ENCODE measurements around the gene BCAR3. TPM values are rescaled to one million over a fixed set of nuclear protein-coding genes. Genes with fewer than 3 reads are reported as not detected.

BCAR3 gene
- total and polyA plus RNA-seq, 2 of the 4 experiments (the other 2 are of a cell fraction), result 41.4 to 46.4 TPM

DNA sequence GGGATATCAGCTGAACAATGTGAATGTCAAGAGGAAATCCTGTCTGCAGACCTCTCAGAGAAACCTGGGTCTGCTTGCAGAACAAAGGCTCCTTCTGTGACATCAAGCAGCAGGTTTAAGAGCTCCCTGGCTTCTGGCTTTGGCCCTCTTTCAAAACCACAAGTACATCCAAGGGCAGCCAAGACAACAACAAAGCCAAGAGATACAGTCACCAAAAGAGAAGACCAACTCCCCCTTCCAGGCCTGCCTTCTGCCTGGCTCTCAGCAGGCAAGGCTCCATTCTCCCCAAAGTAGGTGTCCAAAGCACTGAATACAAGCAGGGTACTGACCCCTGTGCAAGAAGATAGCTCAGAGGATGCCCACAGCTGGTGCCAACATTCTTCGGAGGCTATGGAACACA, 11.5 kb downstream of the BCAR3 start:
- H2AK5ac ChIP-seq (ENCODE audit: low read depth, low read length), result no peak overlapping the region
- H2BK5ac ChIP-seq (ENCODE audit: low read depth, low read length, poor library complexity, severe bottlenecking), result peak overlapping the region; percentile 17
- no peak overlapping the region for H2AFZ ChIP-seq (replicated peaks; ENCODE audit: low read length, poor library complexity)
- no peak overlapping the region for H3K18ac ChIP-seq (ENCODE audit: low read depth, low read length)
- no peak overlapping the region for H4K91ac ChIP-seq (ENCODE audit: insufficient read depth, low read depth, low read length)
- CTCF ChIA-PET, result interaction anchor here (0.7 to 2.3 kb wide), 4 partner anchors 9 to 147 kb away, joined by 3 to 6 read pairs (median 3); no protein-coding TSS in a partner anchor
- peaks cover 85% of the 10 kb centered on the region for H4K20me1 ChIP-seq (ENCODE audit: insufficient read depth, low read length)
- peaks cover 28 to 87% of the 10 kb centered on the region in 2 experiments for H3K79me1 ChIP-seq (ENCODE audit: low read depth in 1 of 2, low read length in 2 of 2)
- no peak overlapping the region for H4K8ac ChIP-seq (ENCODE audit: low read depth in 2 of 2, low read length in 2 of 2)
- H2AK9ac ChIP-seq (replicated peaks; ENCODE audit: low read depth, low read length, poor library complexity), result no peak overlapping the region
- H4K5ac ChIP-seq (ENCODE audit: low read depth, low read length), result no peak overlapping the region
- no peaks in the 10 kb centered on the region for H3K9me3 ChIP-seq (ENCODE audit: control insufficient read depth, insufficient read depth, low read length)
- peak overlapping the region; percentile 44; the same call in 1 of the 2 replicates for H3K23ac ChIP-seq (ENCODE audit: low read depth, low read length)
- no peak overlapping the region for H3K27ac ChIP-seq (ENCODE audit: insufficient read depth, low read length)
- no peak overlapping the region for H3K4me3 ChIP-seq (ENCODE audit: insufficient read depth, low read depth, low read length)
- no peak overlapping the region for H3K56ac ChIP-seq (ENCODE audit: extremely low read depth, insufficient read depth, low read length)
- POLR2A ChIA-PET (ENCODE audit: unreplicated experiment), result no interaction called here
- H3K36me3 ChIP-seq (ENCODE audit: control insufficient read depth, insufficient read depth, low read length), result peaks cover 33% of the 10 kb centered on the region
- no peaks in the 10 kb centered on the region for H3K27me3 ChIP-seq (ENCODE audit: control insufficient read depth, insufficient read depth, low read length)
- no peak overlapping the region for H2BK20ac ChIP-seq (ENCODE audit: low read depth, low read length)
- H3K4me2 ChIP-seq (ENCODE audit: low read depth, low read length), result 0 out of 2 replicates have a peak overlapping the region, but pooled peaks have one; percentile 14
- no TSS peak for BruUV-seq (replicated peaks)
- H3K4ac ChIP-seq (ENCODE audit: low read depth, low read length), result no peak overlapping the region
- ATAC-seq (ENCODE audit: low read depth), result peak; percentile 56
- intact Hi-C loops (cut with micrococcal nuclease) (no loop called here), in situ Hi-C loops (cut with MboI; ENCODE audit: low sequenced_read_pairs) (loop anchor here (5.0 kb wide), 1 partner anchor 33 kb away; no protein-coding TSS in a partner anchor), dilution Hi-C loops (cut with HindIII; ENCODE audit: low sequenced_read_pairs, unreplicated experiment) (no loop called here)
- H2BK15ac ChIP-seq (ENCODE audit: low read depth, low read length), result 0 out of 3 replicates have a peak overlapping the region, but pooled peaks have one; percentile 3
- H3K14ac ChIP-seq (replicated peaks; ENCODE audit: low read depth, low read length), result no peak overlapping the region
- H2BK120ac ChIP-seq (ENCODE audit: low read depth, low read length), result no peak overlapping the region
- H3K9ac ChIP-seq (ENCODE audit: low read depth, low read length), result no peak overlapping the region; the same call in 1 of the 2 replicates
- TF ChIP-seq, protein P1, sequence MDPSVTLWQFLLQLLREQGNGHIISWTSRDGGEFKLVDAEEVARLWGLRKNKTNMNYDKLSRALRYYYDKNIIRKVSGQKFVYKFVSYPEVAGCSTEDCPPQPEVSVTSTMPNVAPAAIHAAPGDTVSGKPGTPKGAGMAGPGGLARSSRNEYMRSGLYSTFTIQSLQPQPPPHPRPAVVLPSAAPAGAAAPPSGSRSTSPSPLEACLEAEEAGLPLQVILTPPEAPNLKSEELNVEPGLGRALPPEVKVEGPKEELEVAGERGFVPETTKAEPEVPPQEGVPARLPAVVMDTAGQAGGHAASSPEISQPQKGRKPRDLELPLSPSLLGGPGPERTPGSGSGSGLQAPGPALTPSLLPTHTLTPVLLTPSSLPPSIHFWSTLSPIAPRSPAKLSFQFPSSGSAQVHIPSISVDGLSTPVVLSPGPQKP (IDR thresholded peaks at IDR 0.05; ENCODE audit: borderline replicate concordance, low read depth, low read length), result no peak
- no peak for TF ChIP-seq RFX5 (IDR thresholded peaks at IDR 0.05; ENCODE audit: low read depth, low read length)
- TF ChIP-seq BHLHE40 (IDR thresholded peaks at IDR 0.05; ENCODE audit: low read depth, low read length), result no peak
- TF ChIP-seq RCOR1 (IDR thresholded peaks at IDR 0.05; ENCODE audit: insufficient replicate concordance, low read length), result no peak
- TF ChIP-seq CEBPB (IDR thresholded peaks at IDR 0.05; ENCODE audit: low read depth, low read length), result no peak
- TF ChIP-seq, protein P2, sequence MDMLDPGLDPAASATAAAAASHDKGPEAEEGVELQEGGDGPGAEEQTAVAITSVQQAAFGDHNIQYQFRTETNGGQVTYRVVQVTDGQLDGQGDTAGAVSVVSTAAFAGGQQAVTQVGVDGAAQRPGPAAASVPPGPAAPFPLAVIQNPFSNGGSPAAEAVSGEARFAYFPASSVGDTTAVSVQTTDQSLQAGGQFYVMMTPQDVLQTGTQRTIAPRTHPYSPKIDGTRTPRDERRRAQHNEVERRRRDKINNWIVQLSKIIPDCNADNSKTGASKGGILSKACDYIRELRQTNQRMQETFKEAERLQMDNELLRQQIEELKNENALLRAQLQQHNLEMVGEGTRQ (IDR thresholded peaks at IDR 0.05; ENCODE audit: low read depth, low read length), result no peak
- TF ChIP-seq MXI1 (IDR thresholded peaks at IDR 0.05; ENCODE audit: borderline replicate concordance, low read depth, low read length), result no peak
- TF ChIP-seq, protein P3, sequence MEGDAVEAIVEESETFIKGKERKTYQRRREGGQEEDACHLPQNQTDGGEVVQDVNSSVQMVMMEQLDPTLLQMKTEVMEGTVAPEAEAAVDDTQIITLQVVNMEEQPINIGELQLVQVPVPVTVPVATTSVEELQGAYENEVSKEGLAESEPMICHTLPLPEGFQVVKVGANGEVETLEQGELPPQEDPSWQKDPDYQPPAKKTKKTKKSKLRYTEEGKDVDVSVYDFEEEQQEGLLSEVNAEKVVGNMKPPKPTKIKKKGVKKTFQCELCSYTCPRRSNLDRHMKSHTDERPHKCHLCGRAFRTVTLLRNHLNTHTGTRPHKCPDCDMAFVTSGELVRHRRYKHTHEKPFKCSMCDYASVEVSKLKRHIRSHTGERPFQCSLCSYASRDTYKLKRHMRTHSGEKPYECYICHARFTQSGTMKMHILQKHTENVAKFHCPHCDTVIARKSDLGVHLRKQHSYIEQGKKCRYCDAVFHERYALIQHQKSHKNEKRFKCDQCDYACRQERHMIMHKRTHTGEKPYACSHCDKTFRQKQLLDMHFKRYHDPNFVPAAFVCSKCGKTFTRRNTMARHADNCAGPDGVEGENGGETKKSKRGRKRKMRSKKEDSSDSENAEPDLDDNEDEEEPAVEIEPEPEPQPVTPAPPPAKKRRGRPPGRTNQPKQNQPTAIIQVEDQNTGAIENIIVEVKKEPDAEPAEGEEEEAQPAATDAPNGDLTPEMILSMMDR (conservative IDR thresholded peaks at IDR 0.05; ENCODE audit: low read depth, low read length), result no peak
- TF ChIP-seq FOS (IDR thresholded peaks at IDR 0.05; ENCODE audit: low read depth, low read length), result no peak
- no peak for TF ChIP-seq MAFK (IDR thresholded peaks at IDR 0.05; ENCODE audit: low read depth, low read length)
- no peak for TF ChIP-seq RAD21 (IDR thresholded peaks at IDR 0.05; ENCODE audit: low read length)
- no peak for TF ChIP-seq CHD1 (IDR thresholded peaks at IDR 0.05; ENCODE audit: low read depth, low read length)
- TF ChIP-seq POLR2A (IDR thresholded peaks at IDR 0.05; ENCODE audit: low read depth, low read length), result no peak
- TF ChIP-seq NFE2L2 (IDR thresholded peaks at IDR 0.05; ENCODE audit: low read depth, low read length), result no peak
- no peak for TF ChIP-seq MAZ (IDR thresholded peaks at IDR 0.05; ENCODE audit: borderline replicate concordance, low read depth, low read length)
- TF ChIP-seq SMC3 (IDR thresholded peaks at IDR 0.05; ENCODE audit: low read depth, low read length), result no peak
- peak; percentile 90 for DNase-seq
- peaks cover 51% of the 10 kb centered on the region for H3K4me1 ChIP-seq (ENCODE audit: control insufficient read depth, insufficient read depth, low read length)
- H3K9me1 ChIP-seq (ENCODE audit: insufficient read depth, low read length), result peaks cover 49% of the 10 kb centered on the region
- no CpG with 5 or more reads among the region's 1 CpG for WGBS, 2 experiments (ENCODE audit: extremely low coverage in 2 of 2, insufficient read length in 1 of 2)

Measured in IMR-90 (cell line).